Activated T-helper 2 cell treated with anti-CD3 and anti-CD28 coated beads, Interferon-gamma antibody, Interleukin-2, Interleukin-4, amounts not matched to agents 10 μg/mL and 5 μg/mL and 100 μg/mL, durations not matched to agents 14 hours and 24 hours and 36 hours (primary cell): Measurements from ENCODE around the gene CCIN. TPM values are rescaled to one million over a fixed set of nuclear protein-coding genes. Genes with fewer than 3 reads are reported as not detected.
A peak's percentile ranks its signal among the peaks of the same experiment; 100 is the strongest.

ENCODE experiments used
- DNase-seq: peaks from one replicate; pipeline ENCODE4 v3.0.0; 2021; ENCODE audit warnings: low spot score
- H3K27ac Mint-ChIP-seq: one replicate; pipeline ENCODE4 v1.8.0; 2021; ENCODE audit warnings: mixed read lengths
- H3K27me3 Mint-ChIP-seq: one replicate; pipeline ENCODE4 v1.8.0; 2021; ENCODE audit warnings: low read depth, mixed read lengths
- H3K36me3 Mint-ChIP-seq: one replicate; pipeline ENCODE4 v1.8.0; 2021; ENCODE audit warnings: low read depth, mixed read lengths
- H3K4me1 Mint-ChIP-seq: one replicate; pipeline ENCODE4 v1.8.0; 2021; ENCODE audit warnings: low read depth, mixed read lengths
- H3K4me3 Mint-ChIP-seq: one replicate; pipeline ENCODE4 v1.8.0; 2021; ENCODE audit warnings: low read depth, mild to moderate bottlenecking, moderate library complexity, mixed read lengths
- H3K9me3 Mint-ChIP-seq: one replicate; pipeline ENCODE4 v1.8.0; 2021; ENCODE audit warnings: mixed read lengths
- intact Hi-C: fragments of 100-400 bp; cut with micrococcal nuclease; formaldehyde crosslinking; loops from one replicate; pipeline ENCODE4 v1.15.1; 2023
- total RNA-seq: library from RNA; stranded (reverse); gene quantifications from 2 replicates; pipeline ENCODE4 v1.2.3, GENCODE V29; 2022

The CCIN gene
- total RNA-seq, 1 donor from 2014 or later = not detected

DNA sequence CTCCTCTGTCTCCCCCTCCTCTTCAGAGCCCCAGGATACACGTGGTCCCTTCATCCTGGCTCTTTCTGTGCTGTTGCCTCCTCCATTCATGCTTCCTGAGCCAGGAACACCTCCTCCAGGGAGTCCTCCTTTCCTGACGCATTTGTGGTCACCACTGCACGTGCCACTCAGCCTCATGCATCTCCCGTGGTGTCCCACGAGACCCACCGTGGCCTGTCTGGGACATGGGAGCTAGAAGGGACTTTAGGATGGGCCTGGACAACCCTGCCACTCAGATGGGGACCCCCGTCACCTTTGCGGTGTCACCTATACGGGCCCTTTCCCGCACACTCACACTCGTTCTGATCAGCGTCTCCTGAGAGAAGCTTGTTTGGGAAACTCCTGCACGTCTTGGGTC, 25.9 kb upstream of the CCIN start:
- intact Hi-C loops = no loop called here
- Mint-ChIP-seq H3K27me3 (no peaks in the 10 kb centered on the region), H3K4me3 (peak overlapping the region; percentile 70), H3K9me3 (peaks cover 18% of the 10 kb centered on the region), H3K36me3 (peaks cover 61% of the 10 kb centered on the region), H3K4me1 (peaks cover 87% of the 10 kb centered on the region), H3K27ac (peak overlapping the region; percentile 68)
- no peak for DNase-seq

DNA sequence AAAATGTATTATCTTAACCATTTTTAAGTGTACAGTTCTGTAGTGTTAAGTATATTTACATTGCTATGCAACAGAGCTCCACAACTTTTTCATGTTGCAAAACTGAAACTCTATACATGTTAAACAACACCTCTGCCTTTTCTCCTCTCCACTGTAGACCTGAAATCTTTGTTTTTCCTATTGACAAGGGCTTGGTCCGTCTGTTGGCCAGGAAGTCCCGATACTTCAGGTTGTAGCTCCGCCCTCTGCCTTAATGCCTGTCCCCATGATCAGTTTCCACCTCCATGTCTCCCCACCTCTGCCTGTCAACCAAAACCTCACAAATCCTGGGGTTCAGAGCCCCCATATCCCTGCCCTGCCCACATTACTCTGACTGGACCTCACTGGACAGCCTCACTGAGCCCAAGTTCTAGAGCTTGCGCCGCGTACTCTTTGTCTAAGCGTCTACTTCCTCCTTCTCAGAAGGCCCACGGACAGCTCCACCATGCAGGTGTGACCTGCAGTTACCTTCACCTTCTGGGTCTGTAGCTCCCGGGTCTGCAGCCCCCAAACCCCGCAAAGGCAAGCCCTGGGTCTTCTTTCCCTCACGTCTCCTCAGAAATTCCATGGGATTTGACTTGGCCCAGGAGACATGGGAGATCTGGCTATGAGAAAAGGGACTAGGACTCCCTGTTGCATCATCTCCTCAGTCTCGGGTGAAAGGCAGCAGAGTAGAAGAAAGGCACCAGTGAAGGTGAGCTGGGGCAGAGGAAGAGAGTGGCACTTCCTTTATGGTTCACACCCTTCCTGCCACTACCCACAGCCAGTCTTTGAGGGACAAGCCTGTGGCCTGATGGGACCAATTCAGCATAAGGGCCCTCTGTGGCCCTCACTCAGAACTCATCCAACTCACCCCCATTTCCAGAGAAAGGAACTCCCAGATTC, 24.6 kb upstream of the CCIN start:
- Mint-ChIP-seq H3K9me3 (peaks cover 18% of the 10 kb centered on the region), H3K27ac (peak overlapping the region; percentile 68), H3K4me1 (peaks cover 82% of the 10 kb centered on the region), H3K27me3 (no peaks in the 10 kb centered on the region), H3K36me3 (peaks cover 54% of the 10 kb centered on the region), H3K4me3 (peak overlapping the region; percentile 70)
- DNase-seq = no peak
- intact Hi-C loops = no loop called here

DNA sequence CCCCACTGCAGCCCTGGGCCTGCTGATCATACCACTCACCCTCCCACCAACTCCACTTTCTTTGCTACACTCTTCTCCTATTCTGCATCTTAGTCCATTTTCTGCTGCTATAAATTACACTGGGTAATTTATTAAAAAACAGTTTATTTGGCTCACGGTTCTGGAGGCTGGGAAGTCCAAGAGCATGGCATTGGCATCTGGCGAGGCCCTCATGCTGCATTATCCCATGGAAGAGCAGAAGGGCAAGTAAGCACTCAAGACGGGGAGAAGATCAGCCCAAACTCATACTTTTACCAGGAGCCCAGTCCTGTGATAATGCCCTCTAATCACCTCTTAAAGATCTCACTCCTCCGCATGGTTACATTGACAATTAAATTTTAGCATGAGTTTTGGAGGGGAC, 23.2 kb upstream of the CCIN start:
- Mint-ChIP-seq H3K27me3 (no peaks in the 10 kb centered on the region), H3K4me1 (peaks cover 77% of the 10 kb centered on the region), H3K27ac (no peak overlapping the region), H3K9me3 (peaks cover 18% of the 10 kb centered on the region), H3K36me3 (peaks cover 59% of the 10 kb centered on the region), H3K4me3 (peak overlapping the region; percentile 4)
- intact Hi-C loops = no loop called here
- DNase-seq = no peak

DNA sequence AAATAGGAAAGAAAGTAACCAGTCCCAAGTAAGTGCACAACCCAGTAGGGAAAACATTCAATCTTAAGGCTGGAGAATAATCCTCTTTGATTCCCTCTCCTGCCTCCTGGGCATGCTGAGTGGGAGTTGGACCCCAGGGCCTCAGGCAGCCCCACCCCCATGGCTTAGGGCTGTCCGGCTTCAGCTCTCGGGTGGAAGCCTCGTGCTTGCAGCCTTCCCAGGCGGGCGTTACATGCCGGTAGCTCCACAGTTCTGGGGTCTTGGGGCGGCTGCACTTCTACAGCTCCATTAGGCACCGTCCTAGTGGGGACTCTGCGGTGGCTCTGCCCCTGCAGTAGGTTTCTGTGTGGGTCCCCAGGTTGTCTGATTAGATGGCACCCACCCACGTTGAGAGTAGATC, 22.5 kb upstream of the CCIN start:
- peaks cover 61% of the 10 kb centered on the region for H3K36me3 Mint-ChIP-seq
- intact Hi-C loops = no loop called here
- DNase-seq = no peak
- H3K27me3 Mint-ChIP-seq = no peaks in the 10 kb centered on the region
- no peak overlapping the region for H3K4me3 Mint-ChIP-seq
- H3K9me3 Mint-ChIP-seq = peaks cover 18% of the 10 kb centered on the region
- H3K27ac Mint-ChIP-seq = no peak overlapping the region
- peaks cover 79% of the 10 kb centered on the region for H3K4me1 Mint-ChIP-seq

DNA sequence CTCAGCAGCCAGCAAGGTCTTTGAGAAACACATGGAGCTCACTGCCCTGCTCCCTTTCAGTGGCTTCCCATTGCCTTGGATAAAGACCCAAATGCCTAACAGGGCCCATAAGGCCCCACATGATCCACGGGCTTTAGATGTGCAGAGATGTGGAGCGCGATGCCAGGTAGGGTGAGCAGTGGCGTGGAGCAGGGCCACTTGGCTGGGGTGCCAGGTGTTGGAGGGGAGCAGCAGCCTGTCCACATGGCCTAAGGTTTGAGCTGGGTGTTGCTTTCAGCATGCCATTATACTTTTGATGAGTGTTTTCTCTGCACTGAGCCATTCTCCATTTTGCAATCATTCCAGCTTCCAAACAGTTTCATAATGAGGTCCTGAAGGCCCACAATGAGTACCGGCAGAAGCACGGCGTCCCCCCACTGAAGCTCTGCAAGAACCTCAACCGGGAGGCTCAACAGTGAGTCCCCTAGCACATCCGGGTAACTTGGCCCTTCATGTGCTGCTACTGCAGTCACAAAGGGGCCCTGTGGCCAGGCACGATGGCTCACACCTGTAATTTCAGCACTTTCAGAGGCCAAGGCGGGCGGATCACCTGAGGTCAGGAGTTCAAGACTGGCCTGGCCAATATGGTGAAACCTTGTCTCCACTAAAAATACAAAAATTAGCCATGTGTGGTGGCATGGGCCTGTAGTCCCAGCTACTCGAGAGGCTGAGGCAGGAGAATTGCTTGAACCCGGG, 21.6 kb upstream of the CCIN start:
- H3K27ac Mint-ChIP-seq = no peak overlapping the region
- H3K4me3 Mint-ChIP-seq = no peak overlapping the region
- peaks cover 18% of the 10 kb centered on the region for H3K9me3 Mint-ChIP-seq
- H3K27me3 Mint-ChIP-seq = no peaks in the 10 kb centered on the region
- intact Hi-C loops = no loop called here
- H3K36me3 Mint-ChIP-seq = peaks cover 61% of the 10 kb centered on the region
- no peak for DNase-seq
- peaks cover 78% of the 10 kb centered on the region for H3K4me1 Mint-ChIP-seq

DNA sequence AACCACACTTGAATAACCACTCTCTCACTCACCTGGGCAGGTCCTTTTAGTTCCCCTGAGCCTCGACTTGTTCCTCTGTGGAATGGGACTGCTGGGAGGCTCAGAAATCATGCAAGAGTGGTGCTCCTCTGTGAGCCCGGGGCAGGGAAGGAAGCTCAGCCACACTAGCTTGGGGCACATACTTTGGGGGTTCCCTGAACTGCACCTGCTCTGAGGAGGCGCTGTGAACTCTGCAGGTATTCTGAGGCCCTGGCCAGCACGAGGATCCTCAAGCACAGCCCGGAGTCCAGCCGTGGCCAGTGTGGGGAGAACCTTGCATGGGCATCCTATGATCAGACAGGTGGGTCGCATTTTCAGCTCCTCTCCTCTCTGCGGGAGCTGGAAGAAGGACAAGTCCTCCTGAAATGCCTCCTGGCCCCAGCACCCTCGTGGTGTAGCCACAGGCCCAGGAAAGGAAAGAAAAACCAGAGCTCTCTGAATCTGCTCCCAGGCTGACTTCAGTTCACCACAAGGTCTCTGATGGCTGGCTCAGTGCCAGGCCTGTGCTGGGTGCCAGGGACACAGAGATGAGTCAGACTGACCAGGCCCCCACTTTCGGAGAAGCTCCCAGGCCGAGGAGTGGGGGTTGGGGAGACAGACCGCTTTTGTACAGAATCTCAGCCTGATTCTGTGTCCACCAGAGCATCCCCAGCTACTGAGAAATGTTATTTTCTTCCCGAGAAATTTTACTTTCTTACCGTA, 20.7 kb upstream of the CCIN start:
- peaks cover 60% of the 10 kb centered on the region for H3K36me3 Mint-ChIP-seq
- intact Hi-C loops = no loop called here
- H3K27ac Mint-ChIP-seq = no peak overlapping the region
- peak; percentile 49 for DNase-seq
- no peak overlapping the region for H3K4me3 Mint-ChIP-seq
- peaks cover 74% of the 10 kb centered on the region for H3K4me1 Mint-ChIP-seq
- no peaks in the 10 kb centered on the region for H3K27me3 Mint-ChIP-seq
- H3K9me3 Mint-ChIP-seq = peaks cover 18% of the 10 kb centered on the region

DNA sequence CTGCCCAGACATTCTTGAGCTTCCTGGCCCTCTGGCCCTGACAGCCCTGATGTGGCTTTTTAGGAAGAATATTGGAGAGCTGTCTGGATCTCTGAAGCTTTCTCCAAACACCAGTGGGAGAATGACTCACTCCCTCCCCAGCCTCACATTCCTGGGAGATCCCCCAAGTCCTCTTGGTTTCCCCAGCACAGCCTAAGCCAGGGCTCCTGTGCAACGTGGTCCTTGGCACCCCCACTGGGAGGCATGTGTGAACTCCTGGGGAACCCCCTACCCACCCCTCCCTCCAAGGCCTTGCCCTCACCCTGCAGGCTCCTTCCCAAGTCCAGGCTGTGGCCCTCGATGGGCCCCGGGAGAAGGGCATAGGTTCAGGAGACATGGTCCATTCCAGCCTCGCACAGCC, 20.0 kb upstream of the CCIN start:
- H3K27ac Mint-ChIP-seq = no peak overlapping the region
- H3K27me3 Mint-ChIP-seq = no peaks in the 10 kb centered on the region
- intact Hi-C loops = no loop called here
- H3K9me3 Mint-ChIP-seq = peaks cover 18% of the 10 kb centered on the region
- H3K4me1 Mint-ChIP-seq = peaks cover 72% of the 10 kb centered on the region
- peaks cover 59% of the 10 kb centered on the region for H3K36me3 Mint-ChIP-seq
- no peak for DNase-seq
- H3K4me3 Mint-ChIP-seq = no peak overlapping the region

DNA sequence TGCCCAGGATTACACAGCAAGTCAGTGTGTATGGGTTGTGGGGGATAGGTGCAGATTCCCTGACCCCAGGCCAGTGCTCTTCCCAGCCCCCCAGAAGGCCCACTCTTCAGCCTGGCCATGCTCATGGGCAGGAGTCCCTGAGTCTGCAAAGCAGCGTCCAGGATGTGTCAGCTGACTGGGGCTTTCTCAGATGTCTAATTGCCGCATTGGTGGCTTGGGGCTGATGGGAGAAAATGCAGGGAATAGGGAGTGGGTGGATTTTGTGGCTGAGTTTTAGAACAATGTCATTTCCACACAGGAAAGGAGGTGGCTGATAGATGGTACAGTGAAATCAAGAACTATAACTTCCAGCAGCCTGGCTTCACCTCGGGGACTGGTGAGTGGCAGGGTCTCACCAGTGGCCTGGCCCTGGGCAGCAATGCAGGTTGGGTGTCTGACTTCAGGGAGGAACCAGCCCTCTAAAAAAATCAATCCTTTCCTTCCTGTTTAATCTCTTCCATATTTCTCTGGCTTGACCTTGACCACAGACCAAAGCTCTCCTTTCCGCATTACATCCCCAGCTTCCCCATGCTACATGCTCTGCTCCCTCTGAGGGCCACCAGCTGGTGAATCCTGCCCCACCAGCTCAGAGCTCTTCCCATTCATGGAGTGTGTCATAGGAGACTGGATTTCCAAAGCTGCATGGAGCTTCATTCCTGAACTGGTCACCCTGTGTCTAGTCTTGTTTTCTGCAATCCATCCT, 18.4 kb upstream of the CCIN start:
- H3K9me3 Mint-ChIP-seq = peaks cover 12% of the 10 kb centered on the region
- intact Hi-C loops = loop anchor here (1.0 to 5.0 kb wide), 4 partner anchors 10 to 113 kb away; partner anchors contain the start of genes GLIPR2 and RECK
- no peak for DNase-seq
- peaks cover 64% of the 10 kb centered on the region for H3K4me1 Mint-ChIP-seq
- H3K36me3 Mint-ChIP-seq = peaks cover 57% of the 10 kb centered on the region
- no peaks in the 10 kb centered on the region for H3K27me3 Mint-ChIP-seq
- peak overlapping the region; percentile 90 for H3K27ac Mint-ChIP-seq
- peak overlapping the region; percentile 71 for H3K4me3 Mint-ChIP-seq

DNA sequence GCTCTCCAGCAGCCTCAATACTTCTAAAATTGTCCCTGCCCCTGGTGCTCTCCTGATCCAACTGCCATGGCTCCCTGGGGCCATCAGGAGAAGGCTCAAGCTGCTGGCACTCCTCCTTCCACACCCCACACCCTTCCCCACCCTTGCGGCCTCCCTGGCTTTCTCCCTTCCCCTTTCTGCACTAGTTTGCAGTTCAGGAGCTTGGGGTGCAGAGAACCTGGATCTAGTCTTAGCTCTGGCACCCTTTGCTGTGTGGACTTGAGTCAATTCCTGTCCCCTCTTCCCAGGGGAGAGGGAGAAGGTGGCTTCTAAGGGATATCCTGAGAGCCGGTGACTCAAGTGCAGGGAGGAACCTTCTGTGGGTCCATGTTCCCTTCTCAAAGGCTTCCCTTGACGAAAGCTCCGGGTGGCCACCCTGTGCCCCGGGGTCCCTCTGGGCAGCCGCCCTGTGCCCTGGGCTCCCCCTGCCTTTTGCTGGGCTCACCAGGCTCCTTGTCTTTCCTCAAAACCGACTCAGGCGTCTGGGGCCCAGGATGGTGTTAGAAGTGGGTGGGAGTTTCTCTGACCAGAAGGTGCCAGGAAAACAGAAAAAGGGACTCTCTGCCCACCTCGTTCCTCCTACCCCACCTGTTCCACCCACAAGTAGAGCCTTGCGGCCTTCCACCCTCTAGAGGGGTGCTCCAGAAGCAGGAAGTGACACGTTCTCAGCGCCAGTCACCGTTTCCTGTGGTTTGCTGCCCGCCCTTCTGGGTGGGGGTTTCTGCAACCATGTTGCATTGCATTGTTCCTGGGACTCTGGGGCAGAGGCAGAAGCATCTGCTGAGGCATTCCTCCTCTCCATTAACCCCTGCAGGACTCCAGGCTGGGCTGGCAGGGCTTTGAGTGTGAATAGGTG, 17.6 kb upstream of the CCIN start:
- H3K36me3 Mint-ChIP-seq = peaks cover 54% of the 10 kb centered on the region
- DNase-seq = peak; percentile 83
- H3K4me3 Mint-ChIP-seq = peak overlapping the region; percentile 71

DNA sequence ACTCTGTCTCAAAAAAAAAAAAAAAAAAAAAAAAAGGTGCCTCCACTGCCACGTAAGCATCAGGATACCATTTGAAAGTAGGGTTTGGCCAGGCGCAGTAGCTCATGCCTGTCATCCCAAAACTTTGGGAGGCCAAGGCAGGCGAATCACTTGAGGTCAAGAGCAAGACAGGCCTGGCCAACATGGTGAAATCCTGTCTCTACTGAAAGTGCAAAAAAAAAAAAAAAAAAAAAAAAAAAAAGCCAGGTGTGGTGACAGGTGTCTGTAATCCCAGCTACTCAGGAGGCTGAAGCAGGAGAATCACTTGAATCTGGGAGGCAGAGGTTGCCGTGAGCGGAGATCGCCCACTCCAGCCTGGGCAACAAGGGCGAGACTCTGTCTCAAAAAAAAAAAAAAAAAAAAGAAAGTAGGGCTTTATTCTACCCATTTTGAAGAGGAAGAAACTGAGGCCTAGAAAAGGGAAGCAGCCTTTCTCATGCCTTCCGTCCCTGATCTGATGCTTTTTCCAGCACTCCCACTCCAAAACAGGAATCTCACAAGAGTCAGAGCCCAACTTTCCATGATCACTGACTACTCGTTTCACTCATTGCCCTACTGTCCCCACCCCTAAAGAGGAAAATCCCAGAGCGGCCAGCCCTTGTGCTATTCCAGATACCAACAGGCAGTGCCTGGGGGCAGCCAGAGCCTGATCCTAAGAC, 16.3 kb upstream of the CCIN start:
- no peaks in the 10 kb centered on the region for H3K27me3 Mint-ChIP-seq
- H3K36me3 Mint-ChIP-seq = peaks cover 50% of the 10 kb centered on the region
- H3K9me3 Mint-ChIP-seq = peaks cover 4% of the 10 kb centered on the region
- peak overlapping the region; percentile 65 for H3K27ac Mint-ChIP-seq
- intact Hi-C loops = loop anchor here (5.0 kb wide), 2 partner anchors 51 to 116 kb away; partner anchors contain the start of gene RECK
- DNase-seq = no peak
- H3K4me3 Mint-ChIP-seq = no peak overlapping the region
- H3K4me1 Mint-ChIP-seq = peaks cover 49% of the 10 kb centered on the region

More for the DNA sequence above, 17.6 kb upstream of the CCIN start:
- no peaks in the 10 kb centered on the region for H3K27me3 Mint-ChIP-seq
- peaks cover 7% of the 10 kb centered on the region for H3K9me3 Mint-ChIP-seq
- intact Hi-C loops = loop anchor here (1.0 to 5.0 kb wide), 4 partner anchors 11 to 114 kb away; partner anchors contain the start of genes GLIPR2 and RECK
- peaks cover 59% of the 10 kb centered on the region for H3K4me1 Mint-ChIP-seq
- peak overlapping the region; percentile 90 for H3K27ac Mint-ChIP-seq

DNA sequence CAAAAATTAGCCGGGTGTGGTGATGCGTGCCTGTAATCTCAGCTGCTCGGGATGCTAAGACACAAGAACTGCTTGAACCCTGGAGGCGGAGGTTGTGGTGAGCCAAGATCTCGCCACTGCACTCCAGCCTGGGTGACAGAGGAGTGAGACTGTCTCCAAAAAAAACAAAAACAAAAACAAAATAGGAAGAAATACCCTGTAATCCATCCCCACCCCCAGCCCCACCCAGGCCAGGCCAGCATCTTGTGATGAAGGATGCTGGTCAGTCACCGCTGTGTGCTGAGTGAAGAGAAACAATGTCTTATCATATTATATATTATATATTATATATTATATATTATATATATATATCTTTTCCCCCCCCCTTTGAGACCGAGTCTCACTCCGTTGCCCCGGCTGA, 15.4 kb upstream of the CCIN start:
- Mint-ChIP-seq H3K36me3 (peaks cover 58% of the 10 kb centered on the region), H3K27ac (peak overlapping the region; percentile 66), H3K27me3 (no peaks in the 10 kb centered on the region), H3K4me1 (peaks cover 47% of the 10 kb centered on the region), H3K4me3 (no peak overlapping the region), H3K9me3 (peaks cover 4% of the 10 kb centered on the region)
- intact Hi-C loops = loop anchor here (5.0 kb wide), 2 partner anchors 51 to 116 kb away; partner anchors contain the start of gene RECK
- no peak for DNase-seq
